GM12891 (cell line): ENCODE results near the gene NPR2.

ENCODE experiments used
- PAX5 ChIP-seq: IDR thresholded peaks from 2 replicates; pipeline ENCODE4 v1.6.1; 2011; ENCODE audit warnings: low read length, moderate library complexity, mild to moderate bottlenecking; ENCODE audit not compliant: insufficient read depth, severe bottlenecking
- POLR2A ChIP-seq: IDR thresholded peaks from 2 replicates; pipeline ENCODE4 v1.6.1; 2011; ENCODE audit warnings: low read depth, low read length, control low read depth
- POLR2AphosphoS5 ChIP-seq: IDR thresholded peaks from 2 replicates; pipeline ENCODE4 v1.6.1; 2011; ENCODE audit warnings: low read depth, low read length, control low read depth
- POU2F2 ChIP-seq: IDR thresholded peaks from 2 replicates; pipeline ENCODE4 v1.6.1; 2011; ENCODE audit warnings: low read depth, mild to moderate bottlenecking, control low read depth, low read length, moderate library complexity
- SPI1 ChIP-seq: IDR thresholded peaks from 2 replicates; pipeline ENCODE4 v1.6.1; 2011; ENCODE audit warnings: low read depth, low read length, control low read depth
- TAF1 ChIP-seq: IDR thresholded peaks from 2 replicates; pipeline ENCODE4 v1.6.1; 2011; ENCODE audit warnings: low read depth, low read length, control low read depth

DNA sequence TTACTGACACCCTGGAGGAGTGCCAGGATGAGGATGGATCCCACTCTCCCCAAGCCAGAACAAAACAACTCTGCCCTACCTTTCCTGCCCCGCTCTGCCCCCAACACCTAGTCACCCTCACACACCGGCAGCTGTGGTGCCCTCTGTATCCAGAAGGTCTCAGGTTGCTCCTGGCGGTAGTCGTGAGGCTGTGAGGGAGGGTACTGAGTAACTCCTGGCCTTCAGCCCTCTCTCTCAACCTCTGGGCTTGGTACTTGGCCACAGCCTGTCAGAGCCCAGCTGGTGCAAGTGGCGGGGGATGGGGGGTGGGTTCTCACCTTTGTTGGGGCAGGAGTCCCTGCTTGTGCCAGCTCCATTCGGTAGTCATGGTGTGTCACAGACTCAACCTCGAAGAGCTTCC, 18.7 kb downstream of the NPR2 start:
- no peak for TF ChIP-seq SPI1
- no peak for TF ChIP-seq POU2F2
- no peak for TF ChIP-seq POLR2A
- no peak for TF ChIP-seq TAF1
- TF ChIP-seq POLR2AphosphoS5: no peak
- no peak for TF ChIP-seq PAX5
